Fibroblast of skin of scalp (primary cell): ENCODE results near the gene ARMH2.
"Not testable (repeated sequence)": the region's sequence is repeated elsewhere in the genome, so short reads cannot be mapped to it uniquely, and the experiment has no call there.

Experiments used
- DNase-seq: peaks from one replicate; pipeline ENCODE4 v3.0.0-alpha.2; 2013

ARMH2 gene

GRCh38 chr6:24818346-24818745 is 19.6 kb upstream of the ARMH2 start:
- DNase-seq = no peak

DNA sequence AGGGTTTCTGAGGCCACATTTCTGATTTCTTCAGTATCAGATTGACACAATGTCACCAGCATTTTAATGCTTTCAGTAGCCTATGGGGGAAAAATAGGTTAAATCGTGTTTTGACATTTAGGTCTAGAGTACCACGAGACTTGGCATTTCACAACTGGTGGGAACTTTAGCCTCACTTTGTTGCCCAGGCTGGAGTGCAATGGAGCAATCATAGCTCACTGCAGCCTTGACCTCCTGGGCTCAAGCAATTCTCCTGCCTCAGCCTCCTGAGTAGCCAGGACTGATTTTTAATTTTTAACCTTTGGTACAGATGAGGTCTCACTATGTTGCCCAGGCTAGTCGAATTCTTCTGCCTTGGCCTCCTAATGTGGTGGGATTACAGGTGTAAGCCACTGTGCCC is 11.0 kb upstream of the ARMH2 start:
- DNase-seq = no peak

- no peak for DNase-seq
Measured at GRCh38 chr6:24807584-24807983, 8.9 kb upstream of the ARMH2 start.

DNA sequence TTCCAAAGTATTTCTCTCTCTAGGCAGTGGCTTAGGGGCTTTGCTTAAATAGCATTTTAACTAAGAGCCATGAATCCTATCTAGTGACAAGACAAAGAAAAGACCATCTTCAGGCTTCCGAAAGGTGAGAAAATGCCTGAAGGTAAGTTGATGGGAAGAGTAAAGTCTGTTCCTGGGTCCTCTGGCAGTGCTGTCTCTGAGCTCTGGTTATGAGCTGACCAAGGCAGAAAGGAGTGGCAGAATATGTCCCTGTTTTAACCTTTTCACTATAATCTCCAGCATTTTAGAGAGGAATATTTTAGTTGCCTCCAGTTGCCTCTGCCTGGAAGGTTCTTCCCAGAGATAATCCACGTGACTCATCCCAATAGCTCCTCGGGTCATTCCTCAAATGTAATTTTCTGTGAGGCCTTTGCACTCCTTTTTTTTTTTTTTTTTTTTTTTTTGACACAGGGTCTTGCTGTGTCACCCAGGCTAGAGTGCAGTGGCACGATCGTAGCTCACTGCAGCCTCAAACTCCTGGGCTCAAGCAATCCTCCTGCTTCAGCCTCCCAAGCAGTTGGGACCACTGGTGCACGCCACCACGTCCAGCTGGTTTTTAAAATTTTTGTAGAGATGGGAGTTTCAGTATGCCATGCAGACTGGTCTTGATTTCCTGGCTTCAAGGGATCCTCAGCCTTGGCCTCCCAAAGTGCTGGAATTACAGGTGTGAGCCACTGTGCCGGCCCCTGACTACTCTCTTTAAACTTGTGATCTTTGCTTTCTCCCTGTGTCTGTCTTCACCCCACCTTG is 3.7 kb upstream of the ARMH2 start:
- peak; percentile 66 for DNase-seq

- DNase-seq = peak; percentile 14
Measured at GRCh38 chr6:24799541-24799915, 811 bp upstream of the ARMH2 start.

DNA sequence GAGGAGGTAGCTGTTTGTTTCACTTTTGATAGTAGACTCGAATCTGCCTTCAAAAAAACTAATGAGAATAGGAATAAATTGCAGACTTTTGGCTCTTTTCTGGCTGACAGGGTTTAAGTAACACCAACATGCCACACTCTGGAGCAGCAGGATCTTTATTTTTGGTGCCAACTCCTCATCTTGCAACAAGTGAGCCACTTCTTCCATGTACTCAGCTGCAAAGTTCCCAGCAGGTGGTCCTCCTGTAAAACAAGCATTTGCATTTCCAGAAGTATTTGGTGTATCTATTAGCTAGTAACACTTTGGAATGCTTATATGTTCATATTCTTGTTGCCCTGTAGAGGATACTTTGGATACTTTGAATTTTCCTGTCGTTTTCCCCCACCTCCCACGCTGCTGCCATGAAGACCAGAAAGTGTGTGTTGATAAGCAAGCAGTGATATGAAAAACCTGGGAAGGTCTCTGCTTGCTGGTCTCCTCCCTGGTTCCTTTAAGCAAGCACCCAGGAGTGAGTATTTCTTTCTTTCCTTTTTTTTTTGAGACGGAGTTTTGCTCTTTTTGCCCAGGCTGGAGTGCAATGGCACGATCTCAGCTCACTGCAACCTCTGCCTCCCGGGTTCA is 1.0 kb downstream of the ARMH2 start:
- peak; percentile 66 for DNase-seq

- DNase-seq = peak; percentile 8
Measured at GRCh38 chr6:24796616-24797290, 2.0 kb downstream of the ARMH2 start.

DNA sequence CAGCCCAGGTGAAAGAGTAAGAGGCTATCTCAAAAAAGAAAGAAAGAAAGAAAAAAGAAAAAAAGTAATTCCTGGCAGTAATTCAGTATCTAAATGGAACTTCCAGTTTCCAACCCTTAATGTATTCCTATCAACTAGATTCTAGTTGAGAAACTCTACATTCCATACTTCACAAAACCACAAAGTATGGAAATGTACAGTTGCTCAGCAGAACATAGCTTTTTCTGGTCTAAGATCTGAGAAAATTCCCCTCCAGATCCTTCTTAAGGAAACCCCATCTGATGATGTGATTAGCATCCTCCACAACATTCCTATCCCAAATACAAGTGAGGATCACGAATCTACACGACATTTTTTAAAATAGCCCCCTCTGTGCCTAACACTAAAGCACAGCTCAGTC is 3.6 kb downstream of the ARMH2 start:
- peak; percentile 70 for DNase-seq

DNA sequence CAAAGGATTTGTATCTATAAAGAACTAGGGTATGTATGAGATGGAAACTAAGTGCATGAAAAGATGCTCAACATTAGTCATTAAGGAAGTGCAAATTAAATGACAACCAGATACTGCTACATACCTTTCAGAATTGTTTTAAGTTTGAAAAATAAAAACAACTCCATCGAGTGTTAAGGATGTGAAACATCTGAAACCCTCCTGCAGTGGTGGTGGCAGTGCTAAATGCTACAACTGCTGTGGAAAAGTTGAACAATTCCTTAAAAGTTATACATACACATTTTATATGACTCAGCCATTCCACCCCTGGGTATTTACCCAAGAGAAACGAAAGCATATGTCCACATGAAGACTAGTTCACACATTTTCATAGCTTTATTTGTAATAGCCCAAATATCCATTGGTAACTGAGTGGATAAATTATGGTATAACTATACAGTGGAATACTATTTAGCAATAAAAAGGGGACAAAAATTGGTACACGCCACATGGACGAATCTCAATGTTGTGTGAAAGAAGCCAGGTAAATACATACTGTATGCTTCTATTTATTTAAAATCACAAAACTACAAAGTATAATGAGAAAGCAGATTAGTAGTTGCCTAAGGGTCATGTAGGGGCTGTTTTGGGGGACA is 10.6 kb downstream of the ARMH2 start:
- DNase-seq = peak; percentile 81

- peak; percentile 11 for DNase-seq
Measured at GRCh38 chr6:24780206-24780605, 18.5 kb downstream of the ARMH2 start.

GRCh38 chr6:24779416-24780016 is 19.2 kb downstream of the ARMH2 start:
- no peak for DNase-seq

DNA sequence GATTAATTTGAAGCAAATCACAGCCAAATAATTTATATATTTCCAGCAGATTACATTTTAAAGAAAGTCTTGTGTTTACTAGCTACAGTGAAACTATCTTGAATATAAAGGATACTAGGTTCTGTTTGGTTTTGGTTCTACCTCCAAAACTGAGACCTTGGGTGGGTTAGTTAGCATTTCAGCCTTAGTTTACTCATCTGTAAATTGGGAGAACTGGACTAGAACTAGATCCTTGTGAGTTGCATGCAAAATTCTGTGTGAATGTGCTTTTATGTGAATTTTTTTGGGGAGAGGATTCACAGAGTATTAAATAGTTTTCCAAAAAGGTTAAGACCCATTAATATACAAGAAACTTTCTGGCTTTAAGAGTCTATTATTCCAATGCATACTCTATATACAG is 19.8 kb downstream of the ARMH2 start:
- DNase-seq = no peak

DNA sequence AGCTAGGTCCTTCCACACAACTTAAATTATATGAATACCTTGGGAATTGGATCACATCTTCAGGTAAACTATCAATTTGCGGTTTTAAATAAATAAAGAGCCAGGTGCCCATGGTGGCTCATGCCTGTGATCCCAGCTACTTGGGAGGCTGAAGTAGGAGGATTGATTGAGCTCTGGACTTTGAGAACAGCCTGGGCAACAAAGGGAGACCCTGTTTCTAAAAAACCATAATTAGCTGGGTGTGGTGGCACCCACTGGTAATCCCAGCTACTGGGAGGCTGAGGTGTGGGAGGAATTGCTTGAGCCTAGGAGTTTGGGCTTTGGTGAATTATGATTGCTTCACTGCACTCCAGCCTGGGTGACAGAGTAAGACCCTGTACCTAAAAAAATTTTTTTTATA is 20.6 kb downstream of the ARMH2 start:
- DNase-seq = no peak

- DNase-seq = no peak
Measured at GRCh38 chr6:24777227-24777626, 21.5 kb downstream of the ARMH2 start.

DNA sequence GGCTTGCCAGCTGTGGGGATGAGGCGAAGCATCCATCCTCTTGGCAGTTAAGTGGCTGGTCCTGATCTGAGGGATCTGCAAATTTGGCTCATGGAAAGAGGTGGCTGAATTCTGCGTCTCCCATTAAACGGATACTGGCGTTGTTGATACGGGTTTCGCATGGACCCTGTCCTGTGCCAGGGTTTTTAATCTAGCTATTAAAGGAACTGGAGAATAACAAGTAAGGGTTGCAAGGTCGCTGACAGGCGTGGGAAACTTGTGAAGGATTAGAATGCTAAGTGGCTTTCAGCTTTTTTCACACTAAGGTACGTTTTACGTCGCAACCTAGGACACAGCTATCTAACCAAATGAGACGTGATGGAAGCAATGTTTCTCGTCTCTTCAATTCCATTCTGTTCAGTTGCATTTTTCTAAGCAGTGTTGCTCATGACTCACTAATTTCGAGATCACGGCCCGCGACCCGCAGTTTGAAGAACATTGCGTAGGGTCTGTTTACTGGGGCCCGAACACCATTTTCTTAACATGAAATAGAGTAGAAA is 23.1 kb downstream of the ARMH2 start:
- DNase-seq = peak; percentile 55

GRCh38 chr6:24774696-24775519 is 23.8 kb downstream of the ARMH2 start, which contains the start of gene GMNN:
GMNN (plus strand) TSS chr6:24774937; CDS start chr6:24777247, 2,310 bp downstream.
- DNase-seq = peak; percentile 95

DNA sequence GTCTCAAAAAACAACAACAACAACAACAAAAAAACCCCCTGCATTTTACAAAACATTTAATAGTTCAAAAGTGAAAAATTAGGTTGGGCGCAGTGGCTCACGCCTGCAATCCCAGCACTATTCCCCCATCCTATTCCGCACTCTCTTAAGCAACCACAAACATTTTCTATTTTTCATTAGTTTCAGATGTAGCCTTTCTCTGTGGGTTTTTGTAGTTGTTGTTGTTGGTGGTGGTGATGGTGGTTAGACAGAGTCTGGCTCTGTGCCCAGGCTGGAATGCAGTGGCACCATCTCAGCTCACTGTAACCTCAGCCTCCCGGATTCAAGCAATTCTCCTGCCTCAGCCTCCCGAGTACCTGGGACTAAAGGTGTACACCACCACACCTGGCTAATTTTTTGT is 30.4 kb downstream of the ARMH2 start:
- peak; percentile 83 for DNase-seq

DNA sequence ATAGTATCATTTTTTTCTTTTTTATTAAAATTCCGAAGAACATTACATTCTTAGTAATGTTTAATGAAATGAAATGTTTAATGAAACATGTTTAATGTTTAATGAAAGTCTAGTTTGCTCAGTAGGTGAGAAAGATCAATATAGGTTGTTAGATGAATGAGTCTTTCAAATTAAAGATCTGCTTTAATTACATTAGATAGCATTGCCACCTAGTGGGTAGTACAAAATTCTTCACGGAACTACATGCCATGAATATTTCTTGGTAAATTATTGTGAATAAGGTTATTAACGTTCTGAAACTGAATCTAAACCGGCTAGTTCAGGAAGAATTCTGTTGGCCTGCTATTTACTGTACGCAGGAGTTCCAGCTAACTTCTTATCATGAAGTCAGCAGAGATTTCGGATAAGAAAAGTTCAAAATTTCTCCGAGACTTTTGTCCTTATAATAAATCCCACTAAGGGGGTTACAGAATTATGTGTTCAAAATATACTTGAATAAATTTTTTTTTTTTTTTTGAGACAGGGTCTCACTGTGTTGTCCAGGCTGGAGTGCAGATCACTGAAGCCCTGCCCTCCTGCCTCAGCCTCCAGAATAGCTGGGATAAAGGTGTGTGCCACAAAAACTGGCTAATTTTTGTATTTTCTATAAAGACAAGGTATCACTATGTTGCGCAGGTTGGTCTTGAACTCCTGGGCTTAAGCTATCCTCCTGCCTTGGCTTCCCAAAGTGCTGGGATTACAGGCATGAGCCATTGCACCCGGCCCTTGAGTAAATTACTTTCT is 31.8 kb downstream of the ARMH2 start:
- peak; percentile 46 for DNase-seq

DNA sequence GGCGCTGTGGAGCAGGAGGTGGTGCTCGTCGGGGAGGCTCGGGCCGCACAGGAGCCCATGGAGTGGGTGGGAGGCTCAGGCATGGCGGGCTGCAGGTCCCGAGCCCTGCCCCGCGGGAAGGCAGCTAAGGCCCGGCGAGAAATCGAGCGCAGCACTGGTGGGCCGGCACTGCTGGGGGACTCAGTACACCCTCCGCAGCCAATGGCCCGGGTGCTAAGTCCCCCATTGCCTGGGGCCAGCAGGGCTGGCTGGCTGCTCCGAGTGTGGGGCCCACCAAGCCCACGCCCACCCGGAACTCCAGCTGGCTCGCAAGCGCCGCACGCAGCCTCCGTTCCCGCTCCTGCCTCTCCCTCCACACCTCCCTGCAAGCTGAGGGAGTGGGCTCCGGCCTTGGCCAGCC is 32.7 kb downstream of the ARMH2 start:
- DNase-seq = not testable (repeated sequence)
